K562 (cell line): ENCODE results near the gene PRUNE1. TPM values are rescaled to one million over a fixed set of nuclear protein-coding genes. Genes with fewer than 3 reads are reported as not detected.

ENCODE experiments used
- BRF2 ChIP-seq: IDR thresholded peaks from 3 replicates; pipeline ENCODE4 v1.6.1; 2011; ENCODE audit warnings: borderline replicate concordance, mild to moderate bottlenecking; ENCODE audit not compliant: insufficient read length, insufficient read depth
- EZH2 ChIP-seq: IDR thresholded peaks from 2 replicates; pipeline ENCODE4 v1.6.1; 2012; ENCODE audit warnings: low read depth, mild to moderate bottlenecking, inconsistent platforms, low read length, borderline replicate concordance
- FOXO4 ChIP-seq: fragments of 450-650 bp; formaldehyde crosslinking; IDR thresholded peaks from 2 replicates; pipeline ENCODE4 v1.4.0; 2020; ENCODE audit warnings: mild to moderate bottlenecking, moderate library complexity
- NELFE ChIP-seq: IDR thresholded peaks from 2 replicates; pipeline ENCODE4 v1.6.1; 2011; ENCODE audit warnings: mild to moderate bottlenecking; ENCODE audit not compliant: insufficient read depth, insufficient read length
- NFIX ChIP-seq: fragments of 250-450 bp; sonication (Bioruptor Pico); IDR thresholded peaks from 2 replicates; pipeline ENCODE4 v1.4.0; 2020; ENCODE audit warnings: low read depth, mild to moderate bottlenecking, moderate library complexity
- PHB2 ChIP-seq: fragments of 450-650 bp; IDR thresholded peaks from 2 replicates; pipeline ENCODE4 v1.6.1; 2017; ENCODE audit warnings: low read depth
- PTBP1 ChIP-seq: fragments of 200-400 bp; formaldehyde crosslinking; IDR thresholded peaks from 2 replicates; pipeline ENCODE4 v1.6.1; 2017; ENCODE audit warnings: low read depth, low read length
- RBM25 ChIP-seq: fragments of 200-400 bp; formaldehyde crosslinking; IDR thresholded peaks from 2 replicates; pipeline ENCODE4 v1.6.1; 2018; ENCODE audit warnings: low read length, low read depth, moderate library complexity; ENCODE audit not compliant: severe bottlenecking
- RCOR1 ChIP-seq, 2 experiments: IDR thresholded peaks; 2 replicates each; pipeline ENCODE4 v1.6.1; 2012; ENCODE audit warnings: low read depth in 2 of 2, low read length in 2 of 2, borderline replicate concordance in 1 of 2, improper control_type of control experiment in 1 of 2
- SAFB2 ChIP-seq: fragments of 200-400 bp; formaldehyde crosslinking; IDR thresholded peaks from 2 replicates; pipeline ENCODE4 v1.6.1; 2018; ENCODE audit warnings: borderline replicate concordance, low read length, low read depth, moderate library complexity; ENCODE audit not compliant: severe bottlenecking
- SNRNP70 ChIP-seq: fragments of 200-400 bp; formaldehyde crosslinking; optimal IDR thresholded peaks from 2 replicates; pipeline ENCODE3; 2017; ENCODE audit warnings: low read depth, low read length
- SREBF2 ChIP-seq: sonication (generic); formaldehyde crosslinking; IDR thresholded peaks from 2 replicates; pipeline ENCODE4 v1.4.0; 2020; ENCODE audit warnings: mild to moderate bottlenecking, missing genetic modification reagents
- ZBTB12 ChIP-seq: fragments of 250-450 bp; sonication (Bioruptor Pico); IDR thresholded peaks from 2 replicates; pipeline ENCODE4 v1.4.0; 2020
- ZC3H4 ChIP-seq: sonication (generic); formaldehyde crosslinking; IDR thresholded peaks from 2 replicates; pipeline ENCODE4 v1.9.0; 2021; ENCODE audit warnings: missing genetic modification reagents, borderline replicate concordance
- ZFPM2 ChIP-seq: fragments of 250-450 bp; sonication (Bioruptor Pico); IDR thresholded peaks from 2 replicates; pipeline ENCODE4 v1.5.1; 2022; ENCODE audit warnings: mild to moderate bottlenecking
- ZNF274 ChIP-seq: IDR thresholded peaks from 2 replicates; pipeline ENCODE4 v1.6.1; 2011; ENCODE audit warnings: low read depth, mild to moderate bottlenecking, low read length, moderate library complexity, borderline replicate concordance
- polyA plus RNA-seq, 8 experiments: library from polyadenylated mRNA; depleted of rRNA in 4 of 8; stranded (reverse) in 5 of 8; unstranded in 3 of 8; fragments of >200 nt; fragmentation: Nextera tagmentation in 2 of 8; fragmentation: Illumina TruSeq in 1 of 8; extraction: Ambion mirVana in 2 of 8; extraction: Trizol in 1 of 8; gene quantifications; 2 replicates each; pipeline versions ENCODE4 v1.2.1 to v1.2.3, GENCODE V29; 2011 to 2014; ENCODE audit warnings: inconsistent platforms in 1 of 8, missing spikeins in 1 of 8
- total RNA-seq, 7 experiments: library from RNA; depleted of rRNA in 6 of 7; stranded (reverse); fragments of >200 nt in 6 of 7; fragmentation: Illumina TruSeq in 2 of 7; extraction: Trizol in 2 of 7; gene quantifications; 2 replicates each; pipeline versions ENCODE4 v1.2.1 to v1.2.3, GENCODE V29; 2011 to 2021; ENCODE audit warnings: low replicate concordance in 1 of 7
- TF ChIP-seq, protein P1 (sequence below), 3 experiments: fragments of 200-800 bp in 1 of 3; sonication (Bioruptor generic) in 1 of 3; sonication (generic) in 1 of 3; formaldehyde crosslinking in 1 of 3; IDR thresholded peaks; 2 replicates each; pipeline versions ENCODE4 v1.6.1 to v1.8.0; 2016 to 2022; ENCODE audit warnings: mild to moderate bottlenecking in 2 of 3, missing compliant biosample characterization in 2 of 3, missing genetic modification characterization in 2 of 3, missing genetic modification reagents in 1 of 3
- TF ChIP-seq, protein P2 (sequence below): sonication (generic); formaldehyde crosslinking; IDR thresholded peaks from 2 replicates; pipeline ENCODE4 v1.8.1; 2022; ENCODE audit warnings: missing genetic modification reagents

PRUNE1 gene
- total and polyA plus RNA-seq, 9 of the 15 experiments (the other 6 are each of a cell fraction or from before 2014, with no cell fraction given) = 16.7 to 48.3 (median 26.2) TPM

GRCh38 chr1:151070474-151071276, 62.4 kb downstream of the PRUNE1 start, which contains the start of gene GABPB2 (continued):
- TF ChIP-seq RCOR1 (IDR thresholded peaks at IDR 0.05; ENCODE audit: borderline replicate concordance in 1 of 2, low read depth in 2 of 2, low read length in 2 of 2) (peak in 1 of 2 experiments; percentile 73; a peak in 3 of 4 replicates), PHB2 (no peak), RBM25 (no peak), SAFB2 (no peak), ZC3H4 (CRISPR knock-in tag) (no peak; the same call in 1 of the 2 replicates), FOXO4 (CRISPR knock-in tag) (no peak), NELFE (no peak), ZBTB12 (peak; percentile 88), NFIX (no peak), PTBP1 (no peak), EZH2 (no peak), BRF2 (no peak), SREBF2 (no peak), ZFPM2 (CRISPR knock-in tag) (no peak), SNRNP70 (no peak), ZNF274 (no peak)
- TF ChIP-seq, protein P1, sequence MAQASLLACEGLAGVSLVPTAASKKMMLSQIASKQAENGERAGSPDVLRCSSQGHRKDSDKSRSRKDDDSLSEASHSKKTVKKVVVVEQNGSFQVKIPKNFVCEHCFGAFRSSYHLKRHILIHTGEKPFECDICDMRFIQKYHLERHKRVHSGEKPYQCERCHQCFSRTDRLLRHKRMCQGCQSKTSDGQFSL (CRISPR knock-in tag; IDR thresholded peaks at IDR 0.05) = peak; percentile 90
- TF ChIP-seq, protein P1 (tag; IDR thresholded peaks at IDR 0.05) = peak in 1 of 2 experiments; percentile 76; a peak in 1 of 4 replicates
- TF ChIP-seq, protein P2, sequence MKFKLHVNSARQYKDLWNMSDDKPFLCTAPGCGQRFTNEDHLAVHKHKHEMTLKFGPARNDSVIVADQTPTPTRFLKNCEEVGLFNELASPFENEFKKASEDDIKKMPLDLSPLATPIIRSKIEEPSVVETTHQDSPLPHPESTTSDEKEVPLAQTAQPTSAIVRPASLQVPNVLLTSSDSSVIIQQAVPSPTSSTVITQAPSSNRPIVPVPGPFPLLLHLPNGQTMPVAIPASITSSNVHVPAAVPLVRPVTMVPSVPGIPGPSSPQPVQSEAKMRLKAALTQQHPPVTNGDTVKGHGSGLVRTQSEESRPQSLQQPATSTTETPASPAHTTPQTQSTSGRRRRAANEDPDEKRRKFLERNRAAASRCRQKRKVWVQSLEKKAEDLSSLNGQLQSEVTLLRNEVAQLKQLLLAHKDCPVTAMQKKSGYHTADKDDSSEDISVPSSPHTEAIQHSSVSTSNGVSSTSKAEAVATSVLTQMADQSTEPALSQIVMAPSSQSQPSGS = no peak
